AG09319 (cell line): ENCODE data around the gene GINS3.

Source experiments
- DNase-seq: peaks from one replicate; pipeline ENCODE4 v3.0.0-alpha.2; 2010; ENCODE audit warnings: low read depth; ENCODE audit errors: extremely low read depth
- TF ChIP-seq, protein P1 (sequence below): IDR thresholded peaks from 2 replicates; pipeline ENCODE4 v1.5.1; 2011; ENCODE audit warnings: low read depth, mild to moderate bottlenecking, inconsistent platforms, low read length, moderate library complexity

Gene GINS3

DNA sequence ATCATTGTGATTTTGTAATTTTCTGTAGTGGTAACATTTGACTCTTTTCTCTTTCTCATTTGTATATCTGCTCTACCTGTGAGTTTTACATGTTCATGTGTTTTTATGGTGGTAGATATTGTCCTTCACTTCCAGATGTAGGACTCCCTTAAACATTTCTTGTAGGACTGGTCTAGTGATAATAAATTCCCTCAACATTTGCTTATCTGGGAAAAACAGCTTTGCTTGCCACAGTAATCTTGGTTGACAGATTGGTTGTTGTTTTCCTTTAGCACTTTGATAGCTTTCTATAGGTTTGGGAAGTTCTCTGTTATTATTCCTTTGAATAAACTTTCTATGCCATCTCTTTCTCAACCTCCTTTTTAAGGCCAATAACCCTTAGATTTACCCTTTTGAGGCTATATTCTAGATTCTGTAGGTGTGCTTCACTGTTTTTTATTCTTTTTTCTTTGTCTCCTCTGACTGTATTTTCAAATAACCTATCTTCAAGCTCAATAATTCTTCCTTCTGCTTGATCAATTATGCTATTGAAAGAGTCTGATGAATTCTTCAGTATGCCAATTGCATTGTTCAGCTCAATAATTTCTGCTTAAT lies 32.1 kb upstream of the GINS3 start:
- no peak for DNase-seq
- TF ChIP-seq, protein P1, sequence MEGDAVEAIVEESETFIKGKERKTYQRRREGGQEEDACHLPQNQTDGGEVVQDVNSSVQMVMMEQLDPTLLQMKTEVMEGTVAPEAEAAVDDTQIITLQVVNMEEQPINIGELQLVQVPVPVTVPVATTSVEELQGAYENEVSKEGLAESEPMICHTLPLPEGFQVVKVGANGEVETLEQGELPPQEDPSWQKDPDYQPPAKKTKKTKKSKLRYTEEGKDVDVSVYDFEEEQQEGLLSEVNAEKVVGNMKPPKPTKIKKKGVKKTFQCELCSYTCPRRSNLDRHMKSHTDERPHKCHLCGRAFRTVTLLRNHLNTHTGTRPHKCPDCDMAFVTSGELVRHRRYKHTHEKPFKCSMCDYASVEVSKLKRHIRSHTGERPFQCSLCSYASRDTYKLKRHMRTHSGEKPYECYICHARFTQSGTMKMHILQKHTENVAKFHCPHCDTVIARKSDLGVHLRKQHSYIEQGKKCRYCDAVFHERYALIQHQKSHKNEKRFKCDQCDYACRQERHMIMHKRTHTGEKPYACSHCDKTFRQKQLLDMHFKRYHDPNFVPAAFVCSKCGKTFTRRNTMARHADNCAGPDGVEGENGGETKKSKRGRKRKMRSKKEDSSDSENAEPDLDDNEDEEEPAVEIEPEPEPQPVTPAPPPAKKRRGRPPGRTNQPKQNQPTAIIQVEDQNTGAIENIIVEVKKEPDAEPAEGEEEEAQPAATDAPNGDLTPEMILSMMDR, result no peak

DNA sequence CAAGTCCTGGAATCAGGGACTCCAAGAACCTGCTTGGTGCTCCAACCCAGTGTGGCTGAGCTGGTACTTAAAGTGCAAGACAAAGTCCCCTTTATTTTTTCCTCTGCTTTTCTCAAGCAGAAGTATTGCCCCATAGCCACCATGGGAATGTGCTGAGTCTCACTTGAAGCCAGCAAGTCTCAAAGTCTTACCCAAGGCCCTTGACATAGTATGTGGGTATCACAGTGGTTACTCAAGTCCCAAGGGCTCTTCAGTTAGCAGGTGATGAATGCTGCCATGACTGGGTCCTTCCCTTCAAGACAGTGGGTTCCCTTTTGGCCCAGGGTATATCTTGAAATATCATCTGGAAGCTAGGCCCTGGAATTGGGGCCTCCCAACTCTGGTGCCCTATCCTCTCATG lies 30.5 kb upstream of the GINS3 start:
- TF ChIP-seq, protein P1, result no peak
- no peak for DNase-seq

DNA sequence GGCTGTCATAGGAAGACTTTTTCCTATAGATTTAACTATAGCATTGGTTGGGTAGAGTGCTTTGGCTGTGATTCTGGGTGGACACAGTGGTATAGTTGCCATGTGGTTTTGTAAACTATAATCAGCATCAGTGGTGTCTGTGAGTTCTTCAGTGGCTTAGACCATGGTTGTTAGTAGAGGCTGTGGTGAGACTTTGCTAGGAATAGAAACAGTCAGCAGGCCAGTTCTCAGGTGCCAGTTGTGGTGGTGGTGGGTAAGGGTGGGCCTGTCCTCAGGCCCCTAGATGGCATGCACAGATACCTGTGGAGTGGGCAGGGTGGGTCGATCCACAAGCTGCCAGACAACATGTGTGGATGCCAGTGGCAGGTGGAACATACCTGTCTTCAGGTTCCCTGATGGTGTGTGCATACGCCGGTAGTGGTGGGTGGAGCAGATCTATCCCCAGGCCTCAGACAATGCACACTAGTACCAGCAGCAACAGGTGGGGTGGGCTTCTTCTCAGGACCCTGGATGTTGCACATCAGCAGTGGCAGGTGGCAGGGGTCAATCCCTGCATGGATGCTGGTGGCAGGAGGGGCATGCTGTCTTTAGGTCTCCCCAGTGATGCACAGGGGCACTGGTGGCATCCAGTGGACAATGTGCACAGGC lies 28.4 kb upstream of the GINS3 start:
- no peak for DNase-seq
- TF ChIP-seq, protein P1, result no peak

DNA sequence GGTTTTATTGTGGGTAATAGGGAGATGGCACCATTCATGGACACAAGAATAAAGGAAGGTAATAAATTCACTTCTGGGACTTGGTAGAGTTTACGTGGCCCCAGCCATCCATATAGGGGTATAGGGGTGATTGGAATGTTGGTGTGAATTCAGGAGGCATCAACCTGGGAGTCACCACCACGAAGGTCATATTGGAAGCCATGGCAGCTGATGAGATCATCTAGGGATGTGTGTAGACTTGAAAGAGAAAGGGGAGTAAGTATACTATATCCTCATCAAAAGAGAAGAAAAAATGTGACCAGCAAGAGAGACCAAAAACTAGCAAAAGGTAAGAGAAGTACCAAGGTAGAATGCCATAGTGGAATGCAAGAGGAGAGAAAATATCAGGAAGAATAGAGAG lies 26.6 kb upstream of the GINS3 start:
- TF ChIP-seq, protein P1, result no peak
- no peak for DNase-seq

DNA sequence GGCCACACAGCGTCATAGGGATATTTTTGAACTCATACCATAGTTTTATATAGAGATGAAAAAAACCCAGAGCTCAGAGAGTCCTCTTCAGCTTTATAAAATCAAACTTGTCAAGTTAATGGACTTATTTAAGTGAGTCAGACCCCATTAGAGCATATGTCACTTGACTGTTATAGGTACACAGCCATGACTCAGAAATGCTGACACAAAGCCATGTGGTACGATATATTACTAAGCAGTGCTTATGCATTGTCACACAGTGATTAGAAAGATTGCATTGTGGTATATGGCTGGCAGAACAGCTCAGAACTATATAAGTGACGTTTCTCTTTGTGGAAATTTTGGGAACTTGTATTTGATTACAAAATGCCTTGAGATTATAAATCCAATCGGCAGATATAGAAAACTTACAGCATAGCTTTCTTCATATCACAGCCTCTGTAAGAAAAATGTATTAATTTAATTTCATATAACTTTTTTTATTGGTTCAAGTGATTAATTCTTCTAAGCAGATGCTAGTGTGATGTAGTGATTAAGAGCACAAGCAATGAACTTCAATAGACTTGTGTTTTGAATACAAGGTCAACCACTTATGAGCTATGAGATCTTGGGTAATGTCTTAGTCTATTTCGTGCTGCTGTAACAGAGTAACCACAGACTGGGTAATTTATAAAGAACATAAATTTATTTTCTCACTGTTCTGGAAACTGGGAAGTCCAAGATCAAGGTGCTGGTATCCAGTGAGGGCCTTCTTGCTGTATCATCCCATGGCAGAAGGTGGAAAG lies 25.8 kb upstream of the GINS3 start:
- DNase-seq, result no peak
- TF ChIP-seq, protein P1, result no peak

DNA sequence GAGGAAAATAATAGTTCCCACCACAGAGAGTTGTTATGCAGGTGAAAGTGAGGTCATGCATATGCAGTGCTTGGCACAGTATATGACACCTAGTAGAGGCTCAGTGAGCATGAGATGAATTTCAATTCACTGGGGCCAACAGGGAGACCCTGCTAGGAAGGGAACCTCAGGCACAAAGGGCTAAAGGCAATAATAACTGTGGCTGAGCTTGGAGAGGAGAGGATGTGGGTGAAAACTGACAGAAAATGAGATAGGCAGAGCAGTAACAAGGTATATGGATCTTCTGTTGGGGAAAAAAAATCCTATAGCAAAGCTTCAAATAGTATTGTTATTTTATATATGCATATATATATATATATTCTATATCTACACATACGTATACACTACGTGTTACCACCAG lies 25.0 kb upstream of the GINS3 start:
- TF ChIP-seq, protein P1, result no peak

DNA sequence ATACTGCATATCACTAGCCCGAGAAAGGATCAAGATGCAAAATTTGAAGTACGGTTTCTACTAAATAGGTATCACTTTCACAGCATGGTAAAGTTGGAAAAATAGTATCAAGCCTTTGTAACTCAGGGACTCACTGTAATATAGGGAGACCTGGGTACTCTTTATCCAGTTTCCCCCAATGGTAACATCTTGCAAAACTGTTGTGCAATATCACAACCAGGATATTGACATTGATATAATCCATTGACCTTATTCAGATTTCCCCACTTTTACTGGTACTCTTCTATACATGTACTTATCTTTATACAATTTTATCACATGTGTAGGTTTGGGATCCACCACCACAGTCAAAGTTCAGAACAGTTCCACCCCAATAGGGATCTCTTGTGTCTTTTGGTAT lies 20.4 kb upstream of the GINS3 start:
- no peak for DNase-seq
- TF ChIP-seq, protein P1, result no peak

More for the DNA sequence above, 25.0 kb upstream of the GINS3 start:
- DNase-seq, result no peak
